Measurements from ENCODE around the gene SUMO3. TPM values are rescaled to one million over a fixed set of nuclear protein-coding genes. Genes with fewer than 3 reads are reported as not detected.

The SUMO3 gene
- total and polyA plus RNA-seq, 2 experiments from 2014 or later, result 90.8 to 103 TPM

DNA sequence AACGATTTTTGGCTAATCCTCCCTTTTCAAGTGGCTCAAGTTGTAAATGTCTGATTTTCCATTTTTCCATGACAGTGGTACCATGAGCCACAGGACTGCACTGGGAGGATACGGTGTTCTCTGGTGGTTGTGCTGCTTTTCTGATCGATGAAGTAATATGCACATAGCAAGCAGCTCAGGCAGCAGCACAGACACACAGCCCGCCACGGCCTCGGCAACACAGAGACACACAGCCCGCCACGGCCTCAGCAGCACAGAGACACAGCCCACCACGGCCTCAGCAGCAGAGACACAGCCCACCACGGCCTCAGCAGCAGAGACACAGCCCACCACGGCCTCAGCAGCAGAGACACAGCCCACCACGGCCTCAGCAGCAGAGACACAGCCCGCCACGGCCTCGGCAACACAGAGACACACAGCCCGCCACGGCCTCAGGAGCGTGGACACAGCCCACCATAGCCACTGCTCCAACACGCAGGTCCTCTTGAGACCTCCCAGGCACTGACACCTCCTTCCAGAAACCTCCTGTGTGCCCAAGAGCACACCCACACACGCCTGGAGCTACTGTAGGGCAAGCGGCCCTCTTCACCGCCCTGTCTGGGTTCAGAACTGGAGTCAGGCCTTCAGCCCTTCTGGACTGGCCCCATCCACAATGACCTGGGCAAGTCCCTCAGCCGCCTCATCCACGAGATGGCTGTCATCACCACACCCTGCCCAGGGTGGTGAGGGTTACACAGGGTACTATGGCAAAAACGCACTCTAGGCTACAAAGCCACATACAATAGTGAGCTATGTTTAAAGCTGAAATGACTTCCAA lies 45.2 kb upstream of the SUMO3 start:
- H3K4me3 Mint-ChIP-seq, result no peak overlapping the region
- peaks cover 30% of the 10 kb centered on the region for H3K4me1 Mint-ChIP-seq
- no peaks in the 10 kb centered on the region for H3K9me2 ChIP-seq (ENCODE audit: insufficient read depth)
- H4K20me1 ChIP-seq (replicated peaks; ENCODE audit: insufficient read depth), result peaks cover 33% of the 10 kb centered on the region
- no peak overlapping the region for H3K4me3 ChIP-seq
- ATAC-seq, result no peak
- no peak overlapping the region for H3K4me2 ChIP-seq
- no peak overlapping the region for H2AFZ ChIP-seq
- H3K36me3 ChIP-seq (ENCODE audit: insufficient read depth), result peaks cover 14% of the 10 kb centered on the region
- H3K9me3 Mint-ChIP-seq, result no peaks in the 10 kb centered on the region
- H3K4me1 ChIP-seq (ENCODE audit: insufficient read depth), result peaks cover 14% of the 10 kb centered on the region; the same call in 1 of the 2 replicates
- no peaks in the 10 kb centered on the region for H3F3A ChIP-seq (replicated peaks; ENCODE audit: low read depth)
- H3K27ac ChIP-seq (ENCODE audit: low read depth), result no peak overlapping the region
- H3K79me2 ChIP-seq (replicated peaks; ENCODE audit: insufficient read depth), result peaks cover 92% of the 10 kb centered on the region
- DNase-seq (ENCODE audit: low spot score), result no peak
- peaks cover 2% of the 10 kb centered on the region for H3K27me3 Mint-ChIP-seq (ENCODE audit: insufficient read depth, low read depth, poor library complexity)
- H3K27me3 ChIP-seq (ENCODE audit: insufficient read depth), result no peaks in the 10 kb centered on the region
- TF ChIP-seq, protein P1, sequence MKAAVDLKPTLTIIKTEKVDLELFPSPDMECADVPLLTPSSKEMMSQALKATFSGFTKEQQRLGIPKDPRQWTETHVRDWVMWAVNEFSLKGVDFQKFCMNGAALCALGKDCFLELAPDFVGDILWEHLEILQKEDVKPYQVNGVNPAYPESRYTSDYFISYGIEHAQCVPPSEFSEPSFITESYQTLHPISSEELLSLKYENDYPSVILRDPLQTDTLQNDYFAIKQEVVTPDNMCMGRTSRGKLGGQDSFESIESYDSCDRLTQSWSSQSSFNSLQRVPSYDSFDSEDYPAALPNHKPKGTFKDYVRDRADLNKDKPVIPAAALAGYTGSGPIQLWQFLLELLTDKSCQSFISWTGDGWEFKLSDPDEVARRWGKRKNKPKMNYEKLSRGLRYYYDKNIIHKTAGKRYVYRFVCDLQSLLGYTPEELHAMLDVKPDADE (IDR thresholded peaks at IDR 0.05), result no peak
- no peak for TF ChIP-seq EZH2 (IDR thresholded peaks at IDR 0.05; ENCODE audit: low read depth, unreplicated experiment)
- TF ChIP-seq, protein P2, sequence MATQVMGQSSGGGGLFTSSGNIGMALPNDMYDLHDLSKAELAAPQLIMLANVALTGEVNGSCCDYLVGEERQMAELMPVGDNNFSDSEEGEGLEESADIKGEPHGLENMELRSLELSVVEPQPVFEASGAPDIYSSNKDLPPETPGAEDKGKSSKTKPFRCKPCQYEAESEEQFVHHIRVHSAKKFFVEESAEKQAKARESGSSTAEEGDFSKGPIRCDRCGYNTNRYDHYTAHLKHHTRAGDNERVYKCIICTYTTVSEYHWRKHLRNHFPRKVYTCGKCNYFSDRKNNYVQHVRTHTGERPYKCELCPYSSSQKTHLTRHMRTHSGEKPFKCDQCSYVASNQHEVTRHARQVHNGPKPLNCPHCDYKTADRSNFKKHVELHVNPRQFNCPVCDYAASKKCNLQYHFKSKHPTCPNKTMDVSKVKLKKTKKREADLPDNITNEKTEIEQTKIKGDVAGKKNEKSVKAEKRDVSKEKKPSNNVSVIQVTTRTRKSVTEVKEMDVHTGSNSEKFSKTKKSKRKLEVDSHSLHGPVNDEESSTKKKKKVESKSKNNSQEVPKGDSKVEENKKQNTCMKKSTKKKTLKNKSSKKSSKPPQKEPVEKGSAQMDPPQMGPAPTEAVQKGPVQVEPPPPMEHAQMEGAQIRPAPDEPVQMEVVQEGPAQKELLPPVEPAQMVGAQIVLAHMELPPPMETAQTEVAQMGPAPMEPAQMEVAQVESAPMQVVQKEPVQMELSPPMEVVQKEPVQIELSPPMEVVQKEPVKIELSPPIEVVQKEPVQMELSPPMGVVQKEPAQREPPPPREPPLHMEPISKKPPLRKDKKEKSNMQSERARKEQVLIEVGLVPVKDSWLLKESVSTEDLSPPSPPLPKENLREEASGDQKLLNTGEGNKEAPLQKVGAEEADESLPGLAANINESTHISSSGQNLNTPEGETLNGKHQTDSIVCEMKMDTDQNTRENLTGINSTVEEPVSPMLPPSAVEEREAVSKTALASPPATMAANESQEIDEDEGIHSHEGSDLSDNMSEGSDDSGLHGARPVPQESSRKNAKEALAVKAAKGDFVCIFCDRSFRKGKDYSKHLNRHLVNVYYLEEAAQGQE (IDR thresholded peaks at IDR 0.05; ENCODE audit: unreplicated experiment), result no peak
- peaks cover 59% of the 10 kb centered on the region for H3K36me3 Mint-ChIP-seq (ENCODE audit: low read depth)
- H3K27ac Mint-ChIP-seq, result peak overlapping the region; percentile 49; the same call in 1 of the 2 replicates

DNA sequence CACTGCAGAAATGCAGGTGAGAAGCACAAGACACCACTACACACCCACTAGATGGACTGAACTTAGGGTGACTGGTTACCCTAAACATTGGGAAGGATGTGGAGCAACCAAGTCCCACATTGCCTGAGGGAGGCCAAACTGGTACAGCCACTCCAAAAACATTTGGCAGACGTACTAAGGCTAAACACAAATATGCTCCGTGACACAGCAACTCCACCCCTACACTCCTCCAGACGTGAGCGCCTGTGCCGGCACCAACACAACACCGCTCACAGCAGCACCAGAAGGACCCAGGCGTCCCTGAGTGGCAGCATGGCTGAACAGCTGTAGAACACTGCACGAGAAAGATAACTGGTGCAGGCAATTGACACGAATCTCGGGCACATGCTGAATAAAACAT lies 40.9 kb upstream of the SUMO3 start:
- peaks cover 16% of the 10 kb centered on the region for H3K36me3 ChIP-seq (ENCODE audit: insufficient read depth)
- no peak for ATAC-seq
- TF ChIP-seq, protein P2 (IDR thresholded peaks at IDR 0.05; ENCODE audit: unreplicated experiment), result no peak
- no peak for TF ChIP-seq EZH2 (IDR thresholded peaks at IDR 0.05; ENCODE audit: low read depth, unreplicated experiment)
- TF ChIP-seq, protein P3, sequence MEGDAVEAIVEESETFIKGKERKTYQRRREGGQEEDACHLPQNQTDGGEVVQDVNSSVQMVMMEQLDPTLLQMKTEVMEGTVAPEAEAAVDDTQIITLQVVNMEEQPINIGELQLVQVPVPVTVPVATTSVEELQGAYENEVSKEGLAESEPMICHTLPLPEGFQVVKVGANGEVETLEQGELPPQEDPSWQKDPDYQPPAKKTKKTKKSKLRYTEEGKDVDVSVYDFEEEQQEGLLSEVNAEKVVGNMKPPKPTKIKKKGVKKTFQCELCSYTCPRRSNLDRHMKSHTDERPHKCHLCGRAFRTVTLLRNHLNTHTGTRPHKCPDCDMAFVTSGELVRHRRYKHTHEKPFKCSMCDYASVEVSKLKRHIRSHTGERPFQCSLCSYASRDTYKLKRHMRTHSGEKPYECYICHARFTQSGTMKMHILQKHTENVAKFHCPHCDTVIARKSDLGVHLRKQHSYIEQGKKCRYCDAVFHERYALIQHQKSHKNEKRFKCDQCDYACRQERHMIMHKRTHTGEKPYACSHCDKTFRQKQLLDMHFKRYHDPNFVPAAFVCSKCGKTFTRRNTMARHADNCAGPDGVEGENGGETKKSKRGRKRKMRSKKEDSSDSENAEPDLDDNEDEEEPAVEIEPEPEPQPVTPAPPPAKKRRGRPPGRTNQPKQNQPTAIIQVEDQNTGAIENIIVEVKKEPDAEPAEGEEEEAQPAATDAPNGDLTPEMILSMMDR (conservative IDR thresholded peaks at IDR 0.05; ENCODE audit: low read depth in 2 of 2), result no peak
- TF ChIP-seq ZNF331 (CRISPR knock-in tag; IDR thresholded peaks at IDR 0.05; ENCODE audit: low read depth), result no peak
- TF ChIP-seq CREB1 (CRISPR knock-in tag; IDR thresholded peaks at IDR 0.05; ENCODE audit: low read depth), result no peak
- TF ChIP-seq, protein P1 (IDR thresholded peaks at IDR 0.05), result no peak
- no peak for TF ChIP-seq NANOG (IDR thresholded peaks at IDR 0.05; ENCODE audit: borderline replicate concordance)
- TF ChIP-seq ZNF114 (CRISPR knock-in tag; IDR thresholded peaks at IDR 0.05), result no peak
- TF ChIP-seq STAT1 (IDR thresholded peaks at IDR 0.05; ENCODE audit: unreplicated experiment), result no peak

More for the DNA sequence above, 40.9 kb upstream of the SUMO3 start:
- H3K9me2 ChIP-seq (ENCODE audit: insufficient read depth), result no peaks in the 10 kb centered on the region
- no peaks in the 10 kb centered on the region for H3K4me1 ChIP-seq (ENCODE audit: insufficient read depth)
- H2AFZ ChIP-seq, result no peak overlapping the region
- peaks cover 74% of the 10 kb centered on the region for H3K36me3 Mint-ChIP-seq (ENCODE audit: low read depth)
- no peak overlapping the region for H3K4me3 ChIP-seq
- H3K4me3 Mint-ChIP-seq, result no peak overlapping the region
- H3K4me1 Mint-ChIP-seq, result peaks cover 11% of the 10 kb centered on the region; the same call in 2 of the 3 replicates
- no peak overlapping the region for H3K4me2 ChIP-seq
- H3K79me2 ChIP-seq (replicated peaks; ENCODE audit: insufficient read depth), result peaks cover 74% of the 10 kb centered on the region
- H3K27me3 ChIP-seq (ENCODE audit: insufficient read depth), result no peaks in the 10 kb centered on the region
- no peak overlapping the region for H3K27ac Mint-ChIP-seq
- no peaks in the 10 kb centered on the region for H3F3A ChIP-seq (replicated peaks; ENCODE audit: low read depth)
- H3K27me3 Mint-ChIP-seq (ENCODE audit: insufficient read depth, low read depth, poor library complexity), result peaks cover 11% of the 10 kb centered on the region
- no peak overlapping the region for H3K27ac ChIP-seq (ENCODE audit: low read depth)
- DNase-seq (ENCODE audit: low spot score), result no peak
- H4K20me1 ChIP-seq (replicated peaks; ENCODE audit: insufficient read depth), result peaks cover 26% of the 10 kb centered on the region
- H3K9me3 Mint-ChIP-seq, result no peaks in the 10 kb centered on the region
